ENCODE measurements around the gene GCNT2.

Gene GCNT2

GRCh38 chr6:10556992-10557391 lies 35.8 kb downstream of the GCNT2 start:
- no peak overlapping the region for H3K27ac ChIP-seq (ENCODE audit: insufficient read depth, low read length, poor library complexity, severe bottlenecking)
- no peaks in the 10 kb centered on the region for H3K9me3 ChIP-seq (ENCODE audit: control insufficient read depth, low read length)
- H3K36me3 ChIP-seq (ENCODE audit: control insufficient read depth, insufficient read depth, low read length) = no peaks in the 10 kb centered on the region
- H3K4me1 ChIP-seq (ENCODE audit: control insufficient read depth, insufficient read depth, low read length, poor library complexity, severe bottlenecking) = no peaks in the 10 kb centered on the region
- no peaks in the 10 kb centered on the region for H3K27me3 ChIP-seq (replicated peaks; ENCODE audit: control insufficient read depth, insufficient read depth, low read length, poor library complexity, severe bottlenecking)
- H3K4me3 ChIP-seq (ENCODE audit: insufficient read depth, low read depth, low read length, poor library complexity, severe bottlenecking) = no peak overlapping the region
- no peak for DNase-seq

- no peaks in the 10 kb centered on the region for H3K4me1 ChIP-seq (ENCODE audit: control insufficient read depth, insufficient read depth, low read length, poor library complexity, severe bottlenecking)
- H3K27ac ChIP-seq (ENCODE audit: insufficient read depth, low read length, poor library complexity, severe bottlenecking) = no peak overlapping the region
- H3K4me3 ChIP-seq (ENCODE audit: insufficient read depth, low read depth, low read length, poor library complexity, severe bottlenecking) = no peak overlapping the region
- DNase-seq = no peak
- no peaks in the 10 kb centered on the region for H3K36me3 ChIP-seq (ENCODE audit: control insufficient read depth, insufficient read depth, low read length)
- no peaks in the 10 kb centered on the region for H3K9me3 ChIP-seq (ENCODE audit: control insufficient read depth, low read length)
- H3K27me3 ChIP-seq (replicated peaks; ENCODE audit: control insufficient read depth, insufficient read depth, low read length, poor library complexity, severe bottlenecking) = no peaks in the 10 kb centered on the region
These were observed 36.8 kb downstream of the GCNT2 start for GRCh38 chr6:10557913-10558312.

- no peaks in the 10 kb centered on the region for H3K4me1 ChIP-seq (ENCODE audit: control insufficient read depth, insufficient read depth, low read length, poor library complexity, severe bottlenecking)
- no peak for DNase-seq
- no peaks in the 10 kb centered on the region for H3K9me3 ChIP-seq (ENCODE audit: control insufficient read depth, low read length)
- H3K4me3 ChIP-seq (ENCODE audit: insufficient read depth, low read depth, low read length, poor library complexity, severe bottlenecking) = no peak overlapping the region
- H3K27ac ChIP-seq (ENCODE audit: insufficient read depth, low read length, poor library complexity, severe bottlenecking) = no peak overlapping the region
- no peaks in the 10 kb centered on the region for H3K36me3 ChIP-seq (ENCODE audit: control insufficient read depth, insufficient read depth, low read length)
- no peaks in the 10 kb centered on the region for H3K27me3 ChIP-seq (replicated peaks; ENCODE audit: control insufficient read depth, insufficient read depth, low read length, poor library complexity, severe bottlenecking)
These were observed 37.4 kb downstream of the GCNT2 start for GRCh38 chr6:10558565-10558964.

- Histone ChIP-seq H3K9me3 (ENCODE audit: control insufficient read depth, low read length) (no peaks in the 10 kb centered on the region), H3K27ac (ENCODE audit: insufficient read depth, low read length, poor library complexity, severe bottlenecking) (no peak overlapping the region), H3K4me3 (ENCODE audit: insufficient read depth, low read depth, low read length, poor library complexity, severe bottlenecking) (no peak overlapping the region), H3K36me3 (ENCODE audit: control insufficient read depth, insufficient read depth, low read length) (no peaks in the 10 kb centered on the region), H3K4me1 (ENCODE audit: control insufficient read depth, insufficient read depth, low read length, poor library complexity, severe bottlenecking) (no peaks in the 10 kb centered on the region), H3K27me3 (replicated peaks; ENCODE audit: control insufficient read depth, insufficient read depth, low read length, poor library complexity, severe bottlenecking) (no peaks in the 10 kb centered on the region)
- no peak for DNase-seq
These were observed 38.5 kb downstream of the GCNT2 start for GRCh38 chr6:10559522-10560152.

- H3K27me3 ChIP-seq (replicated peaks; ENCODE audit: control insufficient read depth, insufficient read depth, low read length, poor library complexity, severe bottlenecking) = no peaks in the 10 kb centered on the region
- H3K36me3 ChIP-seq (ENCODE audit: control insufficient read depth, insufficient read depth, low read length) = no peaks in the 10 kb centered on the region
- no peaks in the 10 kb centered on the region for H3K4me1 ChIP-seq (ENCODE audit: control insufficient read depth, insufficient read depth, low read length, poor library complexity, severe bottlenecking)
- no peaks in the 10 kb centered on the region for H3K9me3 ChIP-seq (ENCODE audit: control insufficient read depth, low read length)
- H3K4me3 ChIP-seq (ENCODE audit: insufficient read depth, low read depth, low read length, poor library complexity, severe bottlenecking) = no peak overlapping the region
- H3K27ac ChIP-seq (ENCODE audit: insufficient read depth, low read length, poor library complexity, severe bottlenecking) = no peak overlapping the region
- no peak for DNase-seq
These were observed 40.6 kb downstream of the GCNT2 start for GRCh38 chr6:10561611-10562199.

GRCh38 chr6:10564975-10565673 lies 44.0 kb downstream of the GCNT2 start:
- no peak overlapping the region for H3K27ac ChIP-seq (ENCODE audit: insufficient read depth, low read length, poor library complexity, severe bottlenecking)
- DNase-seq = no peak
- no peaks in the 10 kb centered on the region for H3K9me3 ChIP-seq (ENCODE audit: control insufficient read depth, low read length)
- no peaks in the 10 kb centered on the region for H3K27me3 ChIP-seq (replicated peaks; ENCODE audit: control insufficient read depth, insufficient read depth, low read length, poor library complexity, severe bottlenecking)
- no peaks in the 10 kb centered on the region for H3K36me3 ChIP-seq (ENCODE audit: control insufficient read depth, insufficient read depth, low read length)
- no peaks in the 10 kb centered on the region for H3K4me1 ChIP-seq (ENCODE audit: control insufficient read depth, insufficient read depth, low read length, poor library complexity, severe bottlenecking)
- H3K4me3 ChIP-seq (ENCODE audit: insufficient read depth, low read depth, low read length, poor library complexity, severe bottlenecking) = no peak overlapping the region

GRCh38 chr6:10565913-10566312 lies 44.8 kb downstream of the GCNT2 start:
- H3K4me1 ChIP-seq (ENCODE audit: control insufficient read depth, insufficient read depth, low read length, poor library complexity, severe bottlenecking) = no peaks in the 10 kb centered on the region
- H3K4me3 ChIP-seq (ENCODE audit: insufficient read depth, low read depth, low read length, poor library complexity, severe bottlenecking) = no peak overlapping the region
- no peaks in the 10 kb centered on the region for H3K27me3 ChIP-seq (replicated peaks; ENCODE audit: control insufficient read depth, insufficient read depth, low read length, poor library complexity, severe bottlenecking)
- no peaks in the 10 kb centered on the region for H3K36me3 ChIP-seq (ENCODE audit: control insufficient read depth, insufficient read depth, low read length)
- DNase-seq = no peak
- H3K9me3 ChIP-seq (ENCODE audit: control insufficient read depth, low read length) = no peaks in the 10 kb centered on the region
- no peak overlapping the region for H3K27ac ChIP-seq (ENCODE audit: insufficient read depth, low read length, poor library complexity, severe bottlenecking)

- no peak overlapping the region for H3K4me3 ChIP-seq (ENCODE audit: insufficient read depth, low read depth, low read length, poor library complexity, severe bottlenecking)
- H3K36me3 ChIP-seq (ENCODE audit: control insufficient read depth, insufficient read depth, low read length) = no peaks in the 10 kb centered on the region
- H3K9me3 ChIP-seq (ENCODE audit: control insufficient read depth, low read length) = no peaks in the 10 kb centered on the region
- H3K27me3 ChIP-seq (replicated peaks; ENCODE audit: control insufficient read depth, insufficient read depth, low read length, poor library complexity, severe bottlenecking) = no peaks in the 10 kb centered on the region
- H3K27ac ChIP-seq (ENCODE audit: insufficient read depth, low read length, poor library complexity, severe bottlenecking) = no peak overlapping the region
- no peaks in the 10 kb centered on the region for H3K4me1 ChIP-seq (ENCODE audit: control insufficient read depth, insufficient read depth, low read length, poor library complexity, severe bottlenecking)
- DNase-seq = no peak
These were observed 46.3 kb downstream of the GCNT2 start for GRCh38 chr6:10567256-10568026.

GRCh38 chr6:10569392-10570127 lies 48.4 kb downstream of the GCNT2 start:
- Histone ChIP-seq H3K27me3 (replicated peaks; ENCODE audit: control insufficient read depth, insufficient read depth, low read length, poor library complexity, severe bottlenecking) (no peaks in the 10 kb centered on the region), H3K27ac (ENCODE audit: insufficient read depth, low read length, poor library complexity, severe bottlenecking) (no peak overlapping the region), H3K4me1 (ENCODE audit: control insufficient read depth, insufficient read depth, low read length, poor library complexity, severe bottlenecking) (no peaks in the 10 kb centered on the region), H3K9me3 (ENCODE audit: control insufficient read depth, low read length) (no peaks in the 10 kb centered on the region), H3K4me3 (ENCODE audit: insufficient read depth, low read depth, low read length, poor library complexity, severe bottlenecking) (no peak overlapping the region), H3K36me3 (ENCODE audit: control insufficient read depth, insufficient read depth, low read length) (no peaks in the 10 kb centered on the region)
- DNase-seq = no peak
